Coronary artery (tissue), 2 donors: Measurements from ENCODE around the gene TACC2.

Source experiments
- DNase-seq: peaks from one replicate; pipeline ENCODE4 v3.0.0-alpha.2; 2017; ENCODE audit warnings: low spot score
- H3K27ac ChIP-seq, 2 donors: fragments of 200-600 bp; sonication (generic); one replicate each; pipeline ENCODE4 v1.5.1; 2016 to 2019
- H3K4me3 ChIP-seq: fragments of 200-600 bp; sonication (generic); 2 replicates; pipeline ENCODE4 v1.5.1; 2016; ENCODE audit warnings: mild to moderate bottlenecking, moderate library complexity
- TF ChIP-seq, protein P1 (sequence below): fragments of 200-600 bp; sonication (generic); IDR thresholded peaks from one replicate; pipeline ENCODE4 v1.5.1; 2019; ENCODE audit warnings: antibody characterized with exemption

Gene TACC2

DNA sequence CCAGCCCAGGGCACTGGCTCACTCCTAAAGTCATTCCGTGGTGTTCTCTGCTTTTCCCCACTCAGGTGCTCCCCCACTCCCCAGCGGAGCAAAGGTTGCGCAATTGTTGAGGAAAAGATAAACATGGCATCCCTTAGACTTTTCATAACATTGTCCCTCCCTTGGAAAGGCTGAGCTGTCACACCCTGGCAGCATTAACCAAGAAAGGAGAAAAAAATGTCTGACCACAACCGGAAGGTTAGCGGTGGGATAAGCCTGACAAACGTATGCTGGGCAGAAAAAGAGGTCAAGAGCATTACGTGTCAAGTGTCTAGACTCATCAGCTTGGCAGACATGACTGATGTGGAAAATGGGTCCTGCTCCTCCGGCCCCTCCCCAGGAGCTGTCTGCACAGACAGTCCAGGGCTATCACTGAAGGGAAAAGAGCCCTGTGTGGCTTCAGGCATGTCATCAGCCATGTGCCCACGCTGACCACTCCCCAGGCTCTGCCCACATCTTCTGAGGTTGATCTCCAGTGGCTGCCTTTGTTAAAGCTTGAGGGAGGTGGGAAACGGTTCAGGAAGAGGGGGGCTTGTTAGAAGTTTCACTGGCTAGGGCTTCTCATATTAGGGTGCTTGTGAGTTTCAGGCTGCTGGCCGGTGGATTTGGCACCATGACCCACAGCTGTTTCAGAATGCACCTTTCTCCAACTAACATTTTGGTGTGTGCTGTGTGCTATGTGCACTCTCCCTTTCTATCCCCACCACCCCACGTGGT, 312.3 kb downstream of the TACC2 start:
- TF ChIP-seq, protein P1, sequence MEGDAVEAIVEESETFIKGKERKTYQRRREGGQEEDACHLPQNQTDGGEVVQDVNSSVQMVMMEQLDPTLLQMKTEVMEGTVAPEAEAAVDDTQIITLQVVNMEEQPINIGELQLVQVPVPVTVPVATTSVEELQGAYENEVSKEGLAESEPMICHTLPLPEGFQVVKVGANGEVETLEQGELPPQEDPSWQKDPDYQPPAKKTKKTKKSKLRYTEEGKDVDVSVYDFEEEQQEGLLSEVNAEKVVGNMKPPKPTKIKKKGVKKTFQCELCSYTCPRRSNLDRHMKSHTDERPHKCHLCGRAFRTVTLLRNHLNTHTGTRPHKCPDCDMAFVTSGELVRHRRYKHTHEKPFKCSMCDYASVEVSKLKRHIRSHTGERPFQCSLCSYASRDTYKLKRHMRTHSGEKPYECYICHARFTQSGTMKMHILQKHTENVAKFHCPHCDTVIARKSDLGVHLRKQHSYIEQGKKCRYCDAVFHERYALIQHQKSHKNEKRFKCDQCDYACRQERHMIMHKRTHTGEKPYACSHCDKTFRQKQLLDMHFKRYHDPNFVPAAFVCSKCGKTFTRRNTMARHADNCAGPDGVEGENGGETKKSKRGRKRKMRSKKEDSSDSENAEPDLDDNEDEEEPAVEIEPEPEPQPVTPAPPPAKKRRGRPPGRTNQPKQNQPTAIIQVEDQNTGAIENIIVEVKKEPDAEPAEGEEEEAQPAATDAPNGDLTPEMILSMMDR: no peak

DNA sequence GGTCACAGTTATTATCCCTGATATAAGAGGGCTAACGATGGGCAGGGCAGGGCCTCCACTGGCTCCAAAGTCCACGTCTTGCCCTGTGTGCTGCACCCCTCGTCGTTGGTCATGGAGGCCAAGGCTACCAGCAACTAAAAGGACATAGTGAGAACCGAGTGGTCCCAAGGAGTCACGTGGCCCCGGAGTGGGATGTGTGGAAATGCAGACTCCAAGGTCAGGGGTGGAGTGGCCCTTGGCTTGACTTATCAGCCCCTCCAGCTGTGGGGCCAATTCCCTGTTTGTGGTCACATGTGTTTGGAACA, 312.8 kb downstream of the TACC2 start:
- DNase-seq: peak; percentile 62

More for the DNA sequence above, 312.3 kb downstream of the TACC2 start:
- Histone ChIP-seq H3K4me3 (no peak overlapping the region), H3K27ac (peak overlapping the region in 1 of 2 donors; percentile 49)
- DNase-seq: no peak

DNA sequence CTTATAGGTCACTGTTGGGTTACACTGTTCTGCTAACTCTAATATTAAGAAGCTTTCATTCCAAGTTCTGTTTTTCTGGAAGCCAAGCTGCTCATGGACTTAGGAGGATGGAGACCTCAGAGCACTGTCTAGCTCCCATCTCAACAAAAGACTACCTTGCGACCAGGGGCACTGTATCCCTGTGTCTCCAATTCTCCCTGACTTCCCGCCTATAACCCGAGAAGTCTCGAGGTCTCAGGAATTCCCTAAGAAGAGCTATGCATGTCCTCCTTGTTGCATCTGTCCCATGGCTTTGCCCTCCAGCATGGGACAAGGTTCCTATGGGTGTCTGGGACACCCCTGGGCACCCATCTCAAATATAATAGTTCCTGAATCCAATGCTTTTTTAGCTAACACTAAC, 313.4 kb downstream of the TACC2 start:
- TF ChIP-seq, protein P1: no peak
- H3K4me3 ChIP-seq: no peak overlapping the region
- DNase-seq: peak; percentile 49
- H3K27ac ChIP-seq: no peak overlapping the region

More for the DNA sequence above, 312.8 kb downstream of the TACC2 start:
- H3K27ac ChIP-seq: peak overlapping the region in 1 of 2 donors; percentile 49
- H3K4me3 ChIP-seq: no peak overlapping the region
- TF ChIP-seq, protein P1: no peak

DNA sequence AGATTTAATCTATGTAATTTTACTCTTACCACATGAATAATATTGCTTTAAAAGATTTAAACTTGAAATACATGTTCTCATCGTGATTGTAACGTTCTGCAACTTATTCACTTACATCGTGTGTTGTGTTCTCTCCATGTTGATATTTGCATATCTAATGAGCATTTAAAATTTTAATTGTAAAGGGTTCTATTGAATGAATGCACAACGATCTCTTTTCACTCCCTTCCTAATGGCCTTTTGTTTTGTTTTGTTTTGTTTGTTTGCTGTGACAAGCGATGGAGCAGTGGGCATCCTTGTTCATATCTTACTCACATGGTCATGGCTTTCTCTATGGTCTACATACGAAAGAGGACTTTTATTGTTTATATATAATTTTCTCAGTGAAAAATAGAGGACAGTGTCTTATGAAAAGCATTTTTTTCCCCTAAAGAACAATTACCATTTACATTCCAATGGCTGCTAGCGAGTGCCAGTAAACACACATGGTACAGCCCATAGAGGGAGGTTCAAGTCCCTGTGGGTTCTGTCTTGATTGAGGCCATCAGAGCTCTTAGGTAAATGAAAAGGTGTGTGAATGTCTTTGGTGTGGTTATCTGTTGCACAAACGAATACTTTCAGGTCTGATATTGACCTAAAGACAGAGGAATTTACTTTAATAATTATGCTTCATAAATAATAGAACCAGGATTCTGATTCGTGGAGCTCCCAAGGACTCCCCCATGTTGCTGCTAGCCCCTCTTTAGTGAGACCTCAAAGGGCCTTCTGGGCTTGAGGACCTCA, 314.5 kb downstream of the TACC2 start:
- DNase-seq: no peak
- Histone ChIP-seq H3K27ac (no peak overlapping the region), H3K4me3 (no peak overlapping the region)
- TF ChIP-seq, protein P1: no peak
